Mesenchymal stem cell (in vitro differentiated cells and primary cell): ENCODE data around the gene IRS1.

Experiments
- DNase-seq: peaks from one replicate; pipeline ENCODE4 v3.0.0-alpha.2; 2013
- H2AFZ ChIP-seq: one replicate; pipeline ENCODE4 v1.6.1; 2013; ENCODE audit warnings: low read depth, mild to moderate bottlenecking, control low read depth, inconsistent platforms, low read length, moderate library complexity
- H2AK5ac ChIP-seq: 2 replicates; pipeline ENCODE4 v1.6.1; 2013; ENCODE audit warnings: low read length, moderate library complexity, mild to moderate bottlenecking, inconsistent platforms; ENCODE audit not compliant: severe bottlenecking
- H2BK120ac ChIP-seq: one replicate; pipeline ENCODE4 v1.6.1; 2013; ENCODE audit warnings: low read depth, mild to moderate bottlenecking, inconsistent platforms, low read length, moderate library complexity
- H2BK12ac ChIP-seq, 2 experiments: one replicate each; pipeline ENCODE4 v1.6.1; 2013; ENCODE audit warnings: inconsistent platforms in 2 of 2, low read length in 2 of 2, mild to moderate bottlenecking in 2 of 2, moderate library complexity in 2 of 2, control low read depth in 1 of 2
- H2BK15ac ChIP-seq: one replicate; pipeline ENCODE4 v1.6.1; 2013; ENCODE audit warnings: mild to moderate bottlenecking, low read depth, inconsistent platforms; ENCODE audit not compliant: poor library complexity, severe bottlenecking
- H2BK5ac ChIP-seq: 2 replicates; pipeline ENCODE4 v1.6.1; 2013; ENCODE audit warnings: low read depth, mild to moderate bottlenecking, low read length, control low read depth, inconsistent platforms; ENCODE audit not compliant: poor library complexity, severe bottlenecking
- H3K14ac ChIP-seq, 2 experiments: one replicate each; pipeline ENCODE4 v1.6.1; 2013; ENCODE audit warnings: inconsistent platforms in 2 of 2, low read length in 2 of 2, control low read depth in 1 of 2, mild to moderate bottlenecking in 1 of 2, moderate library complexity in 1 of 2
- H3K18ac ChIP-seq, 2 experiments: one replicate each; pipeline ENCODE4 v1.6.1; 2013; ENCODE audit warnings: inconsistent platforms in 2 of 2, low read length in 2 of 2, control low read depth in 1 of 2, low read depth in 1 of 2, mild to moderate bottlenecking in 1 of 2
- H3K23ac ChIP-seq, 2 experiments: one replicate each; pipeline ENCODE4 v1.6.1; 2013; ENCODE audit warnings: inconsistent platforms in 2 of 2, low read length in 2 of 2, mild to moderate bottlenecking in 2 of 2, moderate library complexity in 2 of 2, control low read depth in 1 of 2
- H3K27ac ChIP-seq: 2 replicates; pipeline ENCODE4 v1.5.1; 2013; ENCODE audit warnings: mild to moderate bottlenecking, moderate library complexity, low read length, control low read depth, inconsistent platforms; ENCODE audit not compliant: poor library complexity, severe bottlenecking
- H3K27me3 ChIP-seq, 2 experiments: 2 replicates each; pipeline versions ENCODE4 v1.6.1 to v1.7.0; 2013; ENCODE audit warnings: low read length in 2 of 2, mild to moderate bottlenecking in 2 of 2, moderate library complexity in 2 of 2, control low read depth in 1 of 2, inconsistent platforms in 1 of 2; ENCODE audit not compliant: control insufficient read depth in 1 of 2, insufficient read depth in 1 of 2
- H3K36me3 ChIP-seq, 2 experiments: 2 replicates each; pipeline versions ENCODE4 v1.6.1 to v1.7.0; 2013; ENCODE audit warnings: low read length in 2 of 2, control low read depth in 1 of 2, inconsistent platforms in 1 of 2, low read depth in 1 of 2, mild to moderate bottlenecking in 1 of 2; ENCODE audit not compliant: insufficient read depth in 2 of 2, control insufficient read depth in 1 of 2
- H3K4ac ChIP-seq, 2 experiments: one replicate each; pipeline ENCODE4 v1.6.1; 2013; ENCODE audit warnings: inconsistent platforms in 2 of 2, low read length in 2 of 2, mild to moderate bottlenecking in 2 of 2, moderate library complexity in 2 of 2, control low read depth in 1 of 2, low read depth in 1 of 2
- H3K4me1 ChIP-seq: 2 replicates; pipeline ENCODE4 v1.6.1; 2013; ENCODE audit warnings: low read depth, low read length, control low read depth; ENCODE audit not compliant: control insufficient read depth, insufficient read depth
- H3K4me2 ChIP-seq: 2 replicates; pipeline ENCODE4 v1.6.1; 2013; ENCODE audit warnings: low read length, mild to moderate bottlenecking, inconsistent platforms; ENCODE audit not compliant: poor library complexity, severe bottlenecking
- H3K4me3 ChIP-seq, 2 experiments: 2 replicates each; pipeline versions ENCODE4 v1.5.1 to v1.7.0; 2013; ENCODE audit warnings: low read length in 2 of 2, mild to moderate bottlenecking in 2 of 2, control low read depth in 1 of 2, low read depth in 1 of 2; ENCODE audit not compliant: insufficient read depth in 1 of 2
- H3K79me1 ChIP-seq: replicated peaks from 2 replicates; pipeline ENCODE4 v1.6.1; 2013; ENCODE audit warnings: mild to moderate bottlenecking, control low read depth, low read length, inconsistent platforms; ENCODE audit not compliant: poor library complexity, severe bottlenecking
- H3K9ac ChIP-seq: 2 replicates; pipeline ENCODE4 v1.7.0; 2013; ENCODE audit warnings: mild to moderate bottlenecking, low read length, moderate library complexity
- H3K9me3 ChIP-seq: 2 replicates; pipeline ENCODE4 v1.7.0; 2013; ENCODE audit warnings: mild to moderate bottlenecking, low read length; ENCODE audit not compliant: control insufficient read depth
- H4K8ac ChIP-seq: one replicate; pipeline ENCODE4 v1.6.1; 2013; ENCODE audit warnings: inconsistent platforms, mild to moderate bottlenecking, low read length, moderate library complexity
- H4K91ac ChIP-seq: one replicate; pipeline ENCODE4 v1.6.1; 2013; ENCODE audit warnings: mild to moderate bottlenecking, low read length, inconsistent platforms
- WGBS: methylation state at CpG from one replicate; pipeline ENCODE4 v1.1.7; 2013; ENCODE audit warnings: mixed read lengths; 5-methylcytosine and 5-hydroxymethylcytosine counted together

The IRS1 gene

GRCh38 chr2:226732478-226733188 lies 67.0 kb downstream of the IRS1 start:
- Histone ChIP-seq H3K4me3 (no peak overlapping the region), H3K27ac (peak overlapping the region; percentile 54), H3K4me1 (peaks cover 6% of the 10 kb centered on the region), H3K27me3 (no peaks in the 10 kb centered on the region), H3K4me2 (no peak overlapping the region), H2BK120ac (no peak overlapping the region), H3K14ac (no peak overlapping the region), H3K9me3 (no peaks in the 10 kb centered on the region), H2BK12ac (no peak overlapping the region), H3K9ac (no peak overlapping the region), H3K18ac (no peak overlapping the region), H3K36me3 (peaks cover 3 to 51% of the 10 kb centered on the region in 2 experiments), H3K4ac (no peak overlapping the region), H4K8ac (peak overlapping the region; percentile 24), H3K23ac (no peak overlapping the region), H3K79me1 (peaks cover 15% of the 10 kb centered on the region), H2AK5ac (peak overlapping the region; percentile 86), H2BK5ac (peak overlapping the region; percentile 10), H4K91ac (no peak overlapping the region), H2BK15ac (no peak overlapping the region), H2AFZ (no peak overlapping the region)
- DNase-seq = no peak
- 96% methylated on average over 2 of the region's 4 CpGs for WGBS

- Histone ChIP-seq H2BK12ac (no peak overlapping the region), H2BK5ac (no peak overlapping the region), H3K4me1 (peaks cover 6% of the 10 kb centered on the region), H3K27ac (no peak overlapping the region), H3K23ac (no peak overlapping the region), H2BK120ac (no peak overlapping the region), H3K27me3 (no peaks in the 10 kb centered on the region), H2AK5ac (no peak overlapping the region), H4K8ac (no peak overlapping the region), H3K18ac (peak overlapping the region in 1 of 2 experiments; percentile 45), H3K9me3 (no peaks in the 10 kb centered on the region), H3K14ac (no peak overlapping the region), H3K4me3 (no peak overlapping the region), H4K91ac (no peak overlapping the region), H3K9ac (no peak overlapping the region), H2AFZ (no peak overlapping the region), H3K79me1 (peaks cover 9% of the 10 kb centered on the region), H2BK15ac (no peak overlapping the region), H3K36me3 (peaks cover 3 to 35% of the 10 kb centered on the region in 2 experiments), H3K4me2 (no peak overlapping the region), H3K4ac (no peak overlapping the region)
- DNase-seq = peak; percentile 64
- 76% methylated on average over 4 of the region's 4 CpGs for WGBS
Measured at GRCh38 chr2:226730481-226730880, 69.1 kb downstream of the IRS1 start.

DNA sequence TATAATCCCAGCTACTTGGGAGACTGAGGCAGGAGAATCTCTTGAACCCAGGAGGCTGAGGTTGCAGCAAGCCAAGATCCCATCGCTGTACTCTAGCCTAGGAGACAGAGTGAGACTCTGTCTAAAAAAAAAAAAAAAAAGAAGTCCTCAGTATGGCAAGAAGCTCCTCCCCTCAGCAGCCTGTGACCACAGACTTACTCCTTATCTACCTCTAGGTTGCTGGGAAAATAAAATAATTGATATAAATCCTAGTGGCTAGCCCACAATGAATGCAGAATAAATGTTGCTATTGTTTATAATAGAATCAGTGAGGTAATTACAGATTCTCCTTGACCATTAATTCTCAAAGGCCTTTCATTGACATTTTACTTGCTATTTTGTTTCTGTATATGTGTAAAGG lies 70.6 kb downstream of the IRS1 start:
- Histone ChIP-seq H4K91ac (no peak overlapping the region), H2BK120ac (no peak overlapping the region), H4K8ac (no peak overlapping the region), H3K9ac (no peak overlapping the region), H3K79me1 (peaks cover 5% of the 10 kb centered on the region), H2BK12ac (no peak overlapping the region), H2AFZ (no peak overlapping the region), H3K4ac (no peak overlapping the region), H3K4me3 (no peak overlapping the region), H3K9me3 (no peaks in the 10 kb centered on the region), H2AK5ac (no peak overlapping the region), H3K4me1 (peaks cover 3% of the 10 kb centered on the region), H3K23ac (no peak overlapping the region), H2BK5ac (no peak overlapping the region), H3K18ac (no peak overlapping the region), H3K27me3 (no peaks in the 10 kb centered on the region), H3K36me3 (peaks cover 0 to 21% of the 10 kb centered on the region in 2 experiments), H3K4me2 (no peak overlapping the region), H2BK15ac (no peak overlapping the region), H3K14ac (no peak overlapping the region), H3K27ac (no peak overlapping the region)
- DNase-seq = no peak
- WGBS = no CpG with 5 or more reads among the region's 1 CpG

GRCh38 chr2:226727251-226727650 lies 72.4 kb downstream of the IRS1 start:
- Histone ChIP-seq H3K14ac (no peak overlapping the region), H4K91ac (no peak overlapping the region), H3K4ac (peak overlapping the region in 1 of 2 experiments; percentile 14), H4K8ac (no peak overlapping the region), H3K36me3 (peaks cover 0 to 6% of the 10 kb centered on the region in 2 experiments), H3K18ac (peak overlapping the region in 1 of 2 experiments; percentile 8), H3K9ac (no peak overlapping the region), H3K27ac (no peak overlapping the region), H2AFZ (no peak overlapping the region), H3K4me2 (no peak overlapping the region), H3K27me3 (no peaks in the 10 kb centered on the region), H2AK5ac (no peak overlapping the region), H2BK12ac (no peak overlapping the region), H3K79me1 (peaks cover 3% of the 10 kb centered on the region), H2BK120ac (no peak overlapping the region), H3K4me3 (no peak overlapping the region), H3K4me1 (no peaks in the 10 kb centered on the region), H2BK5ac (no peak overlapping the region), H3K9me3 (no peaks in the 10 kb centered on the region), H2BK15ac (no peak overlapping the region), H3K23ac (no peak overlapping the region)
- WGBS = 67% methylated on average over 1 of the region's 1 CpG
- no peak for DNase-seq
